Measurements from ENCODE around the gene GTF2IRD1.

GTF2IRD1 gene

DNA sequence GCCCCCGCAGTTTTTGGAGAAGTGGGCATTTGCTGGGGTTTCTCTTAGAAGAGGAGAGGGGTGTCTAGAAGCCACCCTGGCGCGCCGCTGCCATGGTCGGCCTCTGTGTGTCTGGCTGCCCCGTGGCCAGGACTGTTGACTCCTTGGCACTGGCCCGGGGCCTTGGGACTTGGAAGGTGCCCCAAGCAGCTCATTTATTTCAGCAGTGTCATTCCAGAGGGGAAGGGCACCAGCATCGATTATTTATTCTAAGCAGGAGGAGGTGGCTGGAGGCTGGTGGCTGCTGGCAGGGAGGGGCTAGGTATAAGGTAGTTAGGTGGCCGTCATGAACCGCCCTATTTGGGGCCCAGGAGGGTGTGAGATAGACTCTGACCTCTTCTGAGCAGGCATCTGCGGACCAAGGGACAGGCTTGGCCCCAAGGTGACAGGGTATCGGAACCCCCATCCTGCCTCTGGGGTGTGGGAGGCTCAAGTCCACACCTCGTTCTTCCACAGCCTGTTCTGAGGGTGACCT, 1.6 kb downstream of the GTF2IRD1 start:
- H3K4me1 ChIP-seq (ENCODE audit: control insufficient read depth in 1 of 2, insufficient read depth in 2 of 2, low read length in 2 of 2), result peaks cover 0 to 11% of the 10 kb centered on the region in 2 donors
- H3K27me3 ChIP-seq (ENCODE audit: low read depth, low read length), result no peaks in the 10 kb centered on the region
- no peaks in the 10 kb centered on the region for H3K9me3 ChIP-seq (ENCODE audit: control insufficient read depth in 1 of 2, low read length in 2 of 2)
- peak overlapping the region; percentile 60 for H3K27ac ChIP-seq (ENCODE audit: low read length)
- peak overlapping the region; percentile 34 to 65 for H3K4me3 ChIP-seq (ENCODE audit: low read depth in 1 of 2, low read length in 2 of 2)
- no peaks in the 10 kb centered on the region for H3K36me3 ChIP-seq (ENCODE audit: control insufficient read depth in 1 of 2, insufficient read depth in 2 of 2, low read length in 2 of 2)

DNA sequence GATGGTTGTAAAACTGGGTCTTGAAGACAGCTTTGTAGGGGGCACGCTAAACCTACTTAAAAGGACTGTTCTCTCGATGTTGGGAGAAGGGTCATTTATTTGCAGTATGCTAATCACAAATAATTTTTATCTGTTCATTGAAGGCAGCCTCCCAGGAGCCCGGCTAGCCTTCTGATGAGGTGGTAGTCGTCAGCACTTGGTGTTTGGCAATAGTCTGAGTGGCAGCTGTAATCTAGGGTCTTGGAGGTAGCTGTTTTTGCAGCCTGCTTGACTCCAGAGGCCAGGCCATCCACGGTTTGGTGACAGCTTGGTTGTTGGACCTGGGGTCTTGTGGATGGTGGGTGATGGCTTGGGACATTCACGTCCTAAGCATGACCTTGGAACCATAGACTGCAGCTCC, 2.2 kb downstream of the GTF2IRD1 start:
- H3K27me3 ChIP-seq (ENCODE audit: low read depth, low read length), result no peaks in the 10 kb centered on the region
- peaks cover 0 to 11% of the 10 kb centered on the region in 2 donors for H3K4me1 ChIP-seq (ENCODE audit: control insufficient read depth in 1 of 2, insufficient read depth in 2 of 2, low read length in 2 of 2)
- H3K9me3 ChIP-seq (ENCODE audit: control insufficient read depth in 1 of 2, low read length in 2 of 2), result no peaks in the 10 kb centered on the region
- H3K36me3 ChIP-seq (ENCODE audit: control insufficient read depth in 1 of 2, insufficient read depth in 2 of 2, low read length in 2 of 2), result no peaks in the 10 kb centered on the region
- H3K4me3 ChIP-seq (ENCODE audit: low read depth in 1 of 2, low read length in 2 of 2), result peak overlapping the region in 1 of 2 donors; percentile 65
- H3K27ac ChIP-seq (ENCODE audit: low read length), result no peak overlapping the region

DNA sequence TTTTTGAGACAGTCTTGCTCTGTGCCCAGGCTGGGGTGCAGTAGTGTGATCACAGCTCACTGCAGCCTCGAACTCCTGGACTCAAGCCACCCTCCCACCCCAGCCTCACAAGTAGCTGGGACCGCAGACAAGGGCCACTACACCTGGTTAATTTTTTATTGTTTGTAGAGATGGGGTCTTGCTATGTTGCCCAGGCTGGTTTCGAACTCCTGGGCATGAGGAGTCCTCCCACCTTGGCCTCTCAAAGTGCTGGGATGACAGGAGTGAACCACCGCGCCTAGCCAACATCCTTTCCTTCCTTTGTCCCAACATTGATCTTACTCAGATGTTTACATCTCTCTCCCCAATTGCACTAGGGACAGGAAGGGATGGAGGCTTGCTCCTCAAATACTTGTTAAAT, 3.3 kb downstream of the GTF2IRD1 start:
- no peak overlapping the region for H3K4me3 ChIP-seq (ENCODE audit: low read depth in 1 of 2, low read length in 2 of 2)
- peaks cover 0 to 11% of the 10 kb centered on the region in 2 donors for H3K4me1 ChIP-seq (ENCODE audit: control insufficient read depth in 1 of 2, insufficient read depth in 2 of 2, low read length in 2 of 2)
- no peak overlapping the region for H3K27ac ChIP-seq (ENCODE audit: low read length)
- H3K9me3 ChIP-seq (ENCODE audit: control insufficient read depth in 1 of 2, low read length in 2 of 2), result no peaks in the 10 kb centered on the region
- no peaks in the 10 kb centered on the region for H3K36me3 ChIP-seq (ENCODE audit: control insufficient read depth in 1 of 2, insufficient read depth in 2 of 2, low read length in 2 of 2)
- no peaks in the 10 kb centered on the region for H3K27me3 ChIP-seq (ENCODE audit: low read depth, low read length)

DNA sequence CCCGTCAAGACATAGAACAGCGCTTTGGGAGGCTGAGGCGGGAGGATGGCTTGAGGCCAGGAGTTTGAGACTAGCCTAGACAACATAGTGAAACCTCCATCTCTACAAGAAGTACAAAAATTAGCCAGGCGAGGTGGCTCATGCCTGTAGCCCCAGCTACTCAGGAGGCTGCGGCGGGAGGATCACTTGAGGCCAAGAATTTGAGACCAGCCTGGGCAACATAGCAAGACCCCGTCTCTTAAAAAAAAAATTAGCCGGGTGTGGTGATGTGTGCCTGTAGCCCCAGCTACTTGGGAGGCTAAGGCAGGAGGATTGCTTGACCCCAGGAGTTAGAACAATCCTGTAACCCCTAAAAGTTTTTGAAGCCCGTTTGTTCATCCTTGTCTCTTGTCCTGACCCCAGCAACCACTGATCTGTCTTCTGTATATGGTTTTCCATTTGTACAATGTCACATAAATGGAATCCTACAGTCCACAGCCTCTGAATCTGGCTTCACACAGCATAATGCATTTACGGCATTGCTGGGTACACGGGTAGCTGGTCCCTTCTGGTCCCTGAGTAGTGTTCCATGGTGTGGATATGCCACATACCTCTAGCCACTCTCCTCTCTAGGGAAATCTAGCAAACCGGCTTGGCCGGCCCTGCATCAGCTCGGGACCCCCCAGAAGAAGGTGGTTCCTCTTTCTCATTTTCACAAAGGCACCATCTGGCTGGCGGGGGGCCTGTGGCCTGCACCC, 8.4 kb downstream of the GTF2IRD1 start:
- H3K4me3 ChIP-seq (ENCODE audit: low read depth in 1 of 2, low read length in 2 of 2), result no peak overlapping the region
- H3K27me3 ChIP-seq (ENCODE audit: low read depth, low read length), result no peaks in the 10 kb centered on the region
- H3K4me1 ChIP-seq (ENCODE audit: control insufficient read depth in 1 of 2, insufficient read depth in 2 of 2, low read length in 2 of 2), result peaks cover 0 to 2% of the 10 kb centered on the region in 2 donors
- no peaks in the 10 kb centered on the region for H3K36me3 ChIP-seq (ENCODE audit: control insufficient read depth in 1 of 2, insufficient read depth in 2 of 2, low read length in 2 of 2)
- no peak overlapping the region for H3K27ac ChIP-seq (ENCODE audit: low read length)
- no peaks in the 10 kb centered on the region for H3K9me3 ChIP-seq (ENCODE audit: control insufficient read depth in 1 of 2, low read length in 2 of 2)

DNA sequence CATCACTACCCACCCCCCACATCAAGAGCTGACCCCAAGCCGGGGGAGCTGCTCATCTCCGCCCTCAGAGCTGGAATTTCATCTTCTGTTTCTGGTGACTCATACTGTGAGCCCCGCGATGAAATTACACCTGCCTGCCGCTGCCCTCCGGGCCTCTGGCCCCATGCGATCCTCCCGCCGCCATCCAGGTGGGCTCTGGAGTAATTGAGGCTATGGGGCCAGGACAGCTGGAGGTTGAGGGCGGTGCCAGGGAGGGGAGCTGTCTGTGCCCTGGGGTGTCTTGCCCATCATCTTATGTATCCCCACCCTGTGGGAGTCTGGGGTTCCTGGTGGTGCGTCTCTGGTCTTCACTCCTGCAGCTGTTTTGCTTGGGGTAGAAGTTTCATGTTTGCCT, 9.0 kb downstream of the GTF2IRD1 start:
- H3K36me3 ChIP-seq (ENCODE audit: control insufficient read depth in 1 of 2, insufficient read depth in 2 of 2, low read length in 2 of 2), result no peaks in the 10 kb centered on the region
- no peaks in the 10 kb centered on the region for H3K9me3 ChIP-seq (ENCODE audit: control insufficient read depth in 1 of 2, low read length in 2 of 2)
- H3K27ac ChIP-seq (ENCODE audit: low read length), result no peak overlapping the region
- H3K4me3 ChIP-seq (ENCODE audit: low read depth in 1 of 2, low read length in 2 of 2), result no peak overlapping the region
- H3K4me1 ChIP-seq (ENCODE audit: control insufficient read depth in 1 of 2, insufficient read depth in 2 of 2, low read length in 2 of 2), result peaks cover 0 to 2% of the 10 kb centered on the region in 2 donors
- H3K27me3 ChIP-seq (ENCODE audit: low read depth, low read length), result no peaks in the 10 kb centered on the region

DNA sequence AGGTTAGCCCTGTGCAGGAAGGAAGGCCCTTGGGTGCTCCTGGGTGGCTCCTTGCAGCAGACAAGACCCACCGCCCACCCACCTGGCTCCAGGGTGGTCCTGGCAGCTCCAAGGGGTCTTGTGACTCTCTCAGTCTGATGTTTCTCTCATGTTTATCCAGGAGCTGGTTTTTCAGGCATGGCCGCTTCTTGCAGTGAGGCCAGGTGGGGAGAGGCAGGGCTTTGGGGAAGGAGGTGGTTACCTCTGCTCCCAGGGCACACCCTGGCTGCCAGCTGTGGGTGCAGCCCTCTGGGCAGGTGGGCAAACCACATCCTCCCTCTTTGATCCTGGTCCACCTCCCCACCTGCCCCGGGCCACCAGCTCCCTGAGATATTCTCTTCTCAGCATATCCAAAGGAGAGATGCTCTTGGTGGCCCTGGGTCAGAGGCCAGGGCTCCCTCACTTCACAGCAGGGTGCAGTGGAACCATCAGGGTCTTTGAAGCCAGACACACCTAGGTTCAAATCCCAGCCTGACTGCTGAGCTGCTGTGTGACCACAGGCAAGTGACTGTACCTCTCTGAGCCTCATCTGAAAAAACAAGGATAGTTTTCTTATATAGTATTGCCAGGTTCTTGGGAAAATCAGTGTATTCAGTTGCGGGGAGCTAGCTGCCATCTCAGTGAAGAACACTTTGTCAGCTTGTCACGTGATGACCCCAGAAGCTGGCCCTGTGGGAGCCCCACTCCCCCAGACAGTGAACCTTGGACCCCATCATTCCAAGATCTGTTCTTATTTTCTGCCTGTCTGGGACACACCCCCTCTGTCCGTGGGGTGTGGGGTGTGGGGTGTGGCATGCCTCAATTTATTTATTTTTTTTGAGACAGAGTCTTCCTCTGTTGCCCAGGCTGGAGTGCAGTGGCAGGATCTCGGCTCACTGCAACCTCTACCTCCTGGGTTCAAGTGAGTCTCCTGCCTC, 11.5 kb downstream of the GTF2IRD1 start:
- H3K4me3 ChIP-seq (ENCODE audit: low read depth in 1 of 2, low read length in 2 of 2), result no peak overlapping the region
- no peak overlapping the region for H3K27ac ChIP-seq (ENCODE audit: low read length)
- H3K9me3 ChIP-seq (ENCODE audit: control insufficient read depth in 1 of 2, low read length in 2 of 2), result no peaks in the 10 kb centered on the region
- no peaks in the 10 kb centered on the region for H3K27me3 ChIP-seq (ENCODE audit: low read depth, low read length)
- peaks cover 0 to 2% of the 10 kb centered on the region in 2 donors for H3K4me1 ChIP-seq (ENCODE audit: control insufficient read depth in 1 of 2, insufficient read depth in 2 of 2, low read length in 2 of 2)
- no peaks in the 10 kb centered on the region for H3K36me3 ChIP-seq (ENCODE audit: control insufficient read depth in 1 of 2, insufficient read depth in 2 of 2, low read length in 2 of 2)

DNA sequence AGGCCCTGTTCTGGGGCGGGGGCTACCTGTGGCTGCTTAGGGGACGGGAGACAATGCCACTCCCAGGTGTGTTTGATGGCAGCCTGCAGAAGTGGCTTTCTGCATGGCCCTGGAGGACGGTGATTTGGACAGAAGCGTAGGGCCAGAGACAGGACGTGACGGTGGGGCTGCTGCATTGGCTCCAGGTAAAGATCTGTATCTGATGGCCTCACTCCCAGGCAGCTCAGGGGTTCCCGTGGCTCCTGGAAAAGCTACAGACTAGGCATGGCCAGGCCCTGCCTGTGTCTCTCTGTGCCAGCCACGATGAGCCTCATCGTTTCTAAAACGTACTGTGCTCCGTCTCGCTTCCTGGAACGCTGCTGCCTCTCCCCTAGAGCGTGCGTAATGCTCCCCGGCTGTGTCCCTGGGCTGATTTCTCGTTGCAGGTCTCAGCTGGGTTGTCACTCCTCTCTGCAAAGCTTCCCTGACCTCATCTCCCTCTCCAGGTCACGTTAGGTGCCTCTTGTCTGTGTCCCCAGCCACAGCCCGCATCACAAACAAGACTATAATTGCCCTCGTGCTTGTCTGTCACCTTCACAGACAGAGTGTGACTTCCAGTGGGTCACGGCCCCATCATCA, 12.6 kb downstream of the GTF2IRD1 start:
- H3K27ac ChIP-seq (ENCODE audit: low read length), result no peak overlapping the region
- peaks cover 0 to 2% of the 10 kb centered on the region in 2 donors for H3K4me1 ChIP-seq (ENCODE audit: control insufficient read depth in 1 of 2, insufficient read depth in 2 of 2, low read length in 2 of 2)
- H3K36me3 ChIP-seq (ENCODE audit: control insufficient read depth in 1 of 2, insufficient read depth in 2 of 2, low read length in 2 of 2), result no peaks in the 10 kb centered on the region
- H3K9me3 ChIP-seq (ENCODE audit: control insufficient read depth in 1 of 2, low read length in 2 of 2), result no peaks in the 10 kb centered on the region
- no peak overlapping the region for H3K4me3 ChIP-seq (ENCODE audit: low read depth in 1 of 2, low read length in 2 of 2)
- no peaks in the 10 kb centered on the region for H3K27me3 ChIP-seq (ENCODE audit: low read depth, low read length)

DNA sequence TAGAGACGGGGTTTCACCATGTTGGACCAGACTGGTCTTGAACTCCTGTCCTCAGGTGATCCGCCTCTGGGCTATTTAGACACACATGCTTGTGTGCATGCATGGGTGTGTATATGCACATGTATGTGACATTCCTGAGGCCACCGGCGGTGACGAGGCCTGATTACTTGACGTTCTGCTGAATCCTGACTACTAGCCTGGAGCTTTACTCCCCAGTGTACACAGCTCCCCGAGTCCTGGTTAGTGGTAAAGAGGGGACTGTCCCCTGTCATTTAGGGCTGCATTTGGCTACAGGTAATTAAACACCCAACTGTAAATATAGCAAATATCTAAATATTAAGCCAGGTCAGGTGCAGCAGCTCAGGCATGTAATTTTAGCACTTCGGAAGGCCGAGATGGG, 14.2 kb downstream of the GTF2IRD1 start:
- peaks cover 0 to 4% of the 10 kb centered on the region in 2 donors for H3K4me1 ChIP-seq (ENCODE audit: control insufficient read depth in 1 of 2, insufficient read depth in 2 of 2, low read length in 2 of 2)
- no peaks in the 10 kb centered on the region for H3K9me3 ChIP-seq (ENCODE audit: control insufficient read depth in 1 of 2, low read length in 2 of 2)
- no peak overlapping the region for H3K4me3 ChIP-seq (ENCODE audit: low read depth in 1 of 2, low read length in 2 of 2)
- no peaks in the 10 kb centered on the region for H3K27me3 ChIP-seq (ENCODE audit: low read depth, low read length)
- no peak overlapping the region for H3K27ac ChIP-seq (ENCODE audit: low read length)
- no peaks in the 10 kb centered on the region for H3K36me3 ChIP-seq (ENCODE audit: control insufficient read depth in 1 of 2, insufficient read depth in 2 of 2, low read length in 2 of 2)

DNA sequence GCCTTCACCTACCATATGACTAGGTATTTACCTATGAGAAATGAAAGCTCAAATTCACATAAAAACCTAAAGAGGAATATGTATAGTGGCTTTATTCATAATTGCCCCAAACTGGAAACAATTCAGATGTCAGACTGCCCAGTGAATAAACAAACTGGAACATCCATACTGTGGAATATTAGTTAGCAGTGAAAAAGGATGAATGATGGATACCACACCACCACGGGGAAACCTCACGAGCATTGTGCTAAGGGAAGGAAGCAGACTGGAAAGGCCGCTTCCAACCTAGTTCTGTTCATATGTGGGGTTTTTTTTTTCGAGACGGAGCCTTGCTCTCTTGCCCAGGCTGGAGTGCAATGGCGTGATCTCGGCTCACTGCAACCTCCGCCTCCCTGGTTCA, 16.8 kb downstream of the GTF2IRD1 start:
- no peaks in the 10 kb centered on the region for H3K27me3 ChIP-seq (ENCODE audit: low read depth, low read length)
- no peak overlapping the region for H3K27ac ChIP-seq (ENCODE audit: low read length)

DNA sequence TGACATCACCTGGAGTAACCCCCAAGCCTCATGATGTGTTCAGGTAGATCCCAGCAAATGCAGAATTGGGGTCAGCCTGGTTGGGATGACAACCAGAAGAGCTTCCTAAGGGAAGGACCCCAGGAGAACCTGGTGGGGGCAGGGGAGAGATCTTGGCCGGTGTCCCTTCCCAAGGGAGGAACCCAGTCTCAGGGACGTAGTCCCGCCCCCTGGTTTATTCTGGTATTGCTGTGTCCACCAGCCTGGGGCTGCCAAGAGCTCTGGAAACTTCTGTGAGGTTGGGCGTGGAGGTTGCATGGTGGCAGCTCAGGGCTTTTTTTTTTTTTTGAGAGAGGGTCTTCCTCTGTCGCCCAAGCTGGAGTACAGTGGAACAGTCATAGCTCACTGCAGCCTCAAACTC, 19.4 kb downstream of the GTF2IRD1 start:
- no peaks in the 10 kb centered on the region for H3K27me3 ChIP-seq (ENCODE audit: low read depth, low read length)
- H3K27ac ChIP-seq (ENCODE audit: low read length), result no peak overlapping the region
- H3K4me3 ChIP-seq (ENCODE audit: low read depth in 1 of 2, low read length in 2 of 2), result no peak overlapping the region

More for the DNA sequence above, 16.8 kb downstream of the GTF2IRD1 start:
- Histone ChIP-seq H3K9me3 (ENCODE audit: control insufficient read depth in 1 of 2, low read length in 2 of 2) (no peaks in the 10 kb centered on the region), H3K36me3 (ENCODE audit: control insufficient read depth in 1 of 2, insufficient read depth in 2 of 2, low read length in 2 of 2) (no peaks in the 10 kb centered on the region), H3K4me3 (ENCODE audit: low read depth in 1 of 2, low read length in 2 of 2) (no peak overlapping the region), H3K4me1 (ENCODE audit: control insufficient read depth in 1 of 2, insufficient read depth in 2 of 2, low read length in 2 of 2) (peaks cover 0 to 8% of the 10 kb centered on the region in 2 donors)

More for the DNA sequence above, 19.4 kb downstream of the GTF2IRD1 start:
- no peaks in the 10 kb centered on the region for H3K9me3 ChIP-seq (ENCODE audit: control insufficient read depth in 1 of 2, low read length in 2 of 2)
- peaks cover 0 to 15% of the 10 kb centered on the region in 2 donors for H3K4me1 ChIP-seq (ENCODE audit: control insufficient read depth in 1 of 2, insufficient read depth in 2 of 2, low read length in 2 of 2)
- H3K36me3 ChIP-seq (ENCODE audit: control insufficient read depth in 1 of 2, insufficient read depth in 2 of 2, low read length in 2 of 2), result no peaks in the 10 kb centered on the region

Data from muscle layer of duodenum (tissue), 2 donors.